Calu3 (cell line): Measurements from ENCODE around the gene CGB3. TPM values are rescaled to one million over a fixed set of nuclear protein-coding genes. Genes with fewer than 3 reads are reported as not detected.
"Not testable (repeated sequence)": the region's sequence is repeated elsewhere in the genome, so short reads cannot be mapped to it uniquely, and the experiment has no call there.

ENCODE experiments used
- BruUV-seq: library from RNA; stranded (reverse); fragments of 400-500 nt; replicated peaks from 2 replicates; lab custom pipeline; 2021; lab: Mats Ljungman, UMichigan
- CTCF ChIA-PET: fragments of 300-600 bp; sonication (Branson Sonifier 250); formaldehyde crosslinking; loops from one replicate; lab custom pipeline; 2022; ENCODE audit warnings: antibody characterized with exemption; lab: Charles Lee
- DNase-seq: peaks from one replicate; pipeline ENCODE4 v3.0.0; 2022
- H3K27ac Mint-ChIP-seq: one replicate; pipeline ENCODE4 v1.8.0; 2022; ENCODE audit warnings: mixed read lengths; ENCODE audit not compliant: unreplicated experiment
- H3K27me3 Mint-ChIP-seq: one replicate; pipeline ENCODE4 v1.8.0; 2022; ENCODE audit warnings: mixed read lengths; ENCODE audit not compliant: unreplicated experiment
- H3K36me3 Mint-ChIP-seq: one replicate; pipeline ENCODE4 v1.8.0; 2022; ENCODE audit warnings: mild to moderate bottlenecking, moderate library complexity, mixed read lengths; ENCODE audit not compliant: insufficient read depth, unreplicated experiment
- H3K4me1 Mint-ChIP-seq: one replicate; pipeline ENCODE4 v1.8.0; 2022; ENCODE audit warnings: mild to moderate bottlenecking, low read depth, mixed read lengths; ENCODE audit not compliant: unreplicated experiment
- H3K4me3 Mint-ChIP-seq: one replicate; pipeline ENCODE4 v1.8.0; 2022; ENCODE audit warnings: mild to moderate bottlenecking, low read depth, moderate library complexity, mixed read lengths; ENCODE audit not compliant: unreplicated experiment
- H3K9me3 Mint-ChIP-seq: one replicate; pipeline ENCODE4 v1.8.0; 2022; ENCODE audit warnings: low read depth, mixed read lengths; ENCODE audit not compliant: unreplicated experiment
- intact Hi-C: fragments of 100-400 bp; cut with micrococcal nuclease; formaldehyde crosslinking; loops from one replicate; pipeline ENCODE4 v1.10.0; 2022; ENCODE audit not compliant: unreplicated experiment
- total RNA-seq: library from RNA; stranded (reverse); gene quantifications from 2 replicates; pipeline ENCODE4 v1.2.3, GENCODE V29; 2022
- TF ChIP-seq, protein P1 (sequence below): fragments of 200-600 bp; IDR thresholded peaks from one replicate; pipeline ENCODE4 v1.8.0; 2022; ENCODE audit warnings: antibody characterized with exemption; ENCODE audit not compliant: unreplicated experiment

Gene CGB3
- total RNA-seq, 1 experiment from 2014 or later, result 1.1 TPM

DNA sequence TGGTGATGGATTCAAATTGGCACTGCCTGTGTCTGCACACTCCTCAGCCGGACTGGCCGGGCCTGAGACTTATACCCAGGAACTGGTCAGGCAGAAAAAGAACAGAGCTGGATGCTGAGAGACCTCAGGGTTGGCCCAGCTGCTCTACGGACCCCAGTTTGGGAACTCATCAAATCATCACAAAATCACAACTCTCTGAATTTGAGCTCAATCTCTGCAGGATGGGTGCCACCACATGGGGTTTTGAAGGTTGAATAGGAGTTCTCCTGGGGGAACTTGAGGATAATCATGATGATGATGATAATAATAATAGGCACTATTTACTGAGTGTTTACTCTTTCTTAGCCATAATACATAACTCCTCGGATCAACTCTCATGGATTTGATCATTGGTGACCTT, 18.5 kb upstream of the CGB3 start:
- DNase-seq, intact Hi-C loops, CTCF ChIA-PET, H3K9me3 Mint-ChIP-seq, H3K4me3 Mint-ChIP-seq, H3K27me3 Mint-ChIP-seq, H3K27ac Mint-ChIP-seq: not testable (repeated sequence)
- TSS peak; percentile 95 for BruUV-seq
- H3K36me3 Mint-ChIP-seq, result peaks cover 13% of the 10 kb centered on the region
- H3K4me1 Mint-ChIP-seq, result peaks cover 31% of the 10 kb centered on the region

DNA sequence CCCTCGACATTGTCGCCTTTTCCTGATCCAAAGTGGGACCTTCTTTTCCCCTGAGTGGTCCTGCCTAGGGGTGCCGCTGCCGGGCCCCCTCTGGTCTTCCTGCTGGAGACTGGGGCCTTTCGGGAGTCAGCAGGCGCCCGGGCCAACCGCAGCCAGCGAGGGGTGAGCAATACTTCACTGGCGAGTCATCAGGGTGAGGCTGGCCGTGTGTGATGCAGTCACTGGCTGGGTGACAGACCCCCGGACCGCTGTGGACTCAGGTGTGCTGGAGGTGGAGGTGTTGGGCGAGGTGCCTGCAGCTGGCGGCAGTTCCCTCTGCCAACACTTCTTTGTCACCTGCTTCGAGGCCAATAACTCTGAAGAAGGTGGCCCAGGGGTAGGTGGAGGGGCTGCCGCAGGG, 18.0 kb upstream of the CGB3 start:
- peak; percentile 89 for DNase-seq
- no TSS peak for BruUV-seq
- no peaks in the 10 kb centered on the region for H3K9me3 Mint-ChIP-seq
- no peaks in the 10 kb centered on the region for H3K27me3 Mint-ChIP-seq
- CTCF ChIA-PET, result no interaction called here
- peak overlapping the region; percentile 3 for H3K4me3 Mint-ChIP-seq
- TF ChIP-seq, protein P1, sequence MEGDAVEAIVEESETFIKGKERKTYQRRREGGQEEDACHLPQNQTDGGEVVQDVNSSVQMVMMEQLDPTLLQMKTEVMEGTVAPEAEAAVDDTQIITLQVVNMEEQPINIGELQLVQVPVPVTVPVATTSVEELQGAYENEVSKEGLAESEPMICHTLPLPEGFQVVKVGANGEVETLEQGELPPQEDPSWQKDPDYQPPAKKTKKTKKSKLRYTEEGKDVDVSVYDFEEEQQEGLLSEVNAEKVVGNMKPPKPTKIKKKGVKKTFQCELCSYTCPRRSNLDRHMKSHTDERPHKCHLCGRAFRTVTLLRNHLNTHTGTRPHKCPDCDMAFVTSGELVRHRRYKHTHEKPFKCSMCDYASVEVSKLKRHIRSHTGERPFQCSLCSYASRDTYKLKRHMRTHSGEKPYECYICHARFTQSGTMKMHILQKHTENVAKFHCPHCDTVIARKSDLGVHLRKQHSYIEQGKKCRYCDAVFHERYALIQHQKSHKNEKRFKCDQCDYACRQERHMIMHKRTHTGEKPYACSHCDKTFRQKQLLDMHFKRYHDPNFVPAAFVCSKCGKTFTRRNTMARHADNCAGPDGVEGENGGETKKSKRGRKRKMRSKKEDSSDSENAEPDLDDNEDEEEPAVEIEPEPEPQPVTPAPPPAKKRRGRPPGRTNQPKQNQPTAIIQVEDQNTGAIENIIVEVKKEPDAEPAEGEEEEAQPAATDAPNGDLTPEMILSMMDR, result no peak
- intact Hi-C loops, result no loop called here
- peak overlapping the region; percentile 60 for H3K27ac Mint-ChIP-seq
- peaks cover 13% of the 10 kb centered on the region for H3K36me3 Mint-ChIP-seq
- peaks cover 31% of the 10 kb centered on the region for H3K4me1 Mint-ChIP-seq

DNA sequence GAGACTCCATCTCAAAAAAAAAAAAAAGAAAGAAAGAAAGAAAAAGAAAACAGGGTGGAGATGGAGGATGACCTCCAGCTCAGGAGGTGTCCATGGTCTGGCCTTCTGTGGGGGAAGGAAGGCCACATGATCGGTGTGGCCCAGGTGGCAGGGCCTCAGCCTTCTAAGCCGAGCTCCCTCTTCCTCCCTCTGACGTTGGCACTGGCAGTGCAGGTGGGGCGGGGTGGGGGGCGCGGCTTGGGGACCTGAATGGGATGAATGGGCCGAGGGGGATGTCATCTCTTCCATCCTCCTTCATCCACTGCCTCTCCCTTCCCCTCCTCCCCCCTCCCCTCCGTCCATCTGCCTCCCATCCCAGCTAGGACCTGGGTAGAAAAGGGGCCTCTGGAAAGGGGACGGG, 15.6 kb upstream of the CGB3 start:
- BruUV-seq, H3K27ac Mint-ChIP-seq, DNase-seq, H3K27me3 Mint-ChIP-seq, H3K4me3 Mint-ChIP-seq, intact Hi-C loops, H3K9me3 Mint-ChIP-seq: not testable (repeated sequence)
- CTCF ChIA-PET, result interaction anchor here (0.6 to 0.9 kb wide), 2 partner anchors 17 to 848 kb away, joined by 3 to 4 read pairs; no protein-coding TSS in a partner anchor
- Mint-ChIP-seq H3K36me3 (peaks cover 27% of the 10 kb centered on the region), H3K4me1 (peaks cover 31% of the 10 kb centered on the region)

DNA sequence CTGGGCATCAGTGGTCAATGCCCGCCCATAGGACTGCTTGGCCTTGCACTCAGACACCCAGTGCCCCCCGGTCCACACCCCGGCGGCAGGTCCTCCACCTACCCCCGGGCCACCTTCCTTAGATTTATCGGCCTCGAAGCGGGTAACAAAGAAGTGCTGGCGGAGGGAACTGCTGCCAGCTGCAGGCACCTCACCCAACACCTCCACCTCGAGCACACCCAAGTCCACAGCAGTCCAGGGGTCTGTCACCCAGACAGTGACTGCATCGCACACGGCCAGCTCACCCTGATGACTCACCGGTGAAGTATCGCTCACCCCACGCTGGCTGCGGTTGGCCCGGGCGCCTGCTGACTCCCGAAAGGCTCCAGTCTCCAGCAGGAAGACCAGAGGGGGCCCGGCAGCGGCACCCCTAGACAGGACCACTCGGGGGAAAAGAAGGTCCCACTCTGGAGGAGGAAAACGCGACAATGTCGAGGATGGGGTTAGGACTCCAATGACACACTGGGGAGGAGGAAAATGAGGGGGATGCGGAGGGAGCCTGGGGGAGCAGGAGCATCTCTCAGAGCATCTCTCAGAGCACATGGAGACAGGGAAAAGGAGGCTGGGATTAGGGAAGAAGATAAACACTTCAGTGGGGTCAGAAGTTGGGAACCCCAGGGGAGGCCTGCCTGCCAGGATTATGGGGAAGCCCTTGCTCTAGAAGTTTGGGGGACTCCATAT, 14.6 kb upstream of the CGB3 start:
- H3K9me3 Mint-ChIP-seq, intact Hi-C loops, BruUV-seq, H3K27me3 Mint-ChIP-seq: not testable (repeated sequence)
- CTCF ChIA-PET, result interaction anchor here (0.6 to 0.9 kb wide), 2 partner anchors 18 to 847 kb away, joined by 3 read pairs; no protein-coding TSS in a partner anchor
- Mint-ChIP-seq H3K27ac (peak overlapping the region; percentile 63), H3K4me3 (peak overlapping the region; percentile 18), H3K4me1 (peaks cover 31% of the 10 kb centered on the region), H3K36me3 (peaks cover 27% of the 10 kb centered on the region)
- peak; percentile 89 for DNase-seq

DNA sequence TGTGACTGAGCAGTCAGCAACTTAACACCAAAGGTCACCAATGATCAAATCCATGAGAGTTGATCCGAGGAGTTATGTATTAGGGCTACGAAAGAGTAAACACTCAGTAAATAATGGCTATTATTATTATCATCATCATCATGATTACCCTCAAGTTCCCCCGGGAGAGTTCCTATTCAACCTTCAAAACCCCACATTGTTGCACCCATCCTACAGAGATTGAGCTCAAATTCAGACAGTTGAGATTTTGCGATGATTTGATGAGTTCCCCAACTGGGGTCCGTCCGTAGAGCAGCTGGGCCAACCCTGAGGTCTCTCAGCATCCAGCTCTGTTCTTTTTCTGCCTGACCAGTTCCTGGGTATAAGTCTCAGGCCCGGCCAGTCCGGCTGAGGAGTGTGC, 14.0 kb upstream of the CGB3 start:
- CTCF ChIA-PET, result interaction anchor here (0.9 kb wide), 1 partner anchor 18 kb away, joined by 3 read pairs; no protein-coding TSS in a partner anchor
- DNase-seq, H3K27me3 Mint-ChIP-seq, H3K9me3 Mint-ChIP-seq, intact Hi-C loops: not testable (repeated sequence)
- Mint-ChIP-seq H3K36me3 (peaks cover 27% of the 10 kb centered on the region), H3K4me1 (peaks cover 28% of the 10 kb centered on the region), H3K4me3 (peak overlapping the region; percentile 18), H3K27ac (peak overlapping the region; percentile 63)
- TSS peak; percentile 97 for BruUV-seq

DNA sequence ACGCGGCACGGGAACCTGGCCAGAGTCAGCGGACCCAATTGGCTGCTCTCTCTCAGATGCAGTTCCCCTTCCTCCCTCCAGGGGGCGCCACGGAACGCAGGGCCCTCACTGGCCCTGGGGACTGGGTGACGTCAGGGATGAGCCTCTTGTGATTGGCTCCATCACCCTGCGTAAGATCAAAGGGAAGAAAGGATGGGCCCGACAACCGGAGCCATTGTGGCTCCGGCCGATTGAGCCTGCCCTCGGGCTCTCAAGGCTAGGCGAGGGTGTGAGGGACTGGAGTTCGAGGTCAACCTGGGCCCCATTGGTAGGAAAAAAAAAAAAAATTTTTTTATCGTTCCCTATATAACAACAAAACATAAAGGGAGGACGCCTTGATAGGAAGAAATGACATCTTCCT, 12.7 kb upstream of the CGB3 start, which contains the start of gene CGB1:
TSS of gene CGB1 (minus strand) at position 81 of the 400 bp plus-strand sequence. CDS start 184 bp downstream, outside the sequence.
- CTCF ChIA-PET, intact Hi-C loops, H3K9me3 Mint-ChIP-seq, H3K4me3 Mint-ChIP-seq, H3K27me3 Mint-ChIP-seq, H3K27ac Mint-ChIP-seq, DNase-seq, BruUV-seq: not testable (repeated sequence)
- H3K4me1 Mint-ChIP-seq, result peaks cover 15% of the 10 kb centered on the region
- peaks cover 22% of the 10 kb centered on the region for H3K36me3 Mint-ChIP-seq
- TF ChIP-seq, protein P1, result peak; percentile 86
